Measurements from ENCODE around the gene MAP2K3. TPM values are rescaled to one million over a fixed set of nuclear protein-coding genes. Genes with fewer than 3 reads are reported as not detected.
A peak's percentile ranks its signal among the peaks of the same experiment; 100 is the strongest.
"Not testable (repeated sequence)": the region's sequence is repeated elsewhere in the genome, so short reads cannot be mapped to it uniquely, and the experiment has no call there.

MAP2K3 gene
- polyA plus RNA-seq, 2 of the 4 experiments (the other 2 are of a cell fraction) = 13.9 to 37.1 TPM

DNA sequence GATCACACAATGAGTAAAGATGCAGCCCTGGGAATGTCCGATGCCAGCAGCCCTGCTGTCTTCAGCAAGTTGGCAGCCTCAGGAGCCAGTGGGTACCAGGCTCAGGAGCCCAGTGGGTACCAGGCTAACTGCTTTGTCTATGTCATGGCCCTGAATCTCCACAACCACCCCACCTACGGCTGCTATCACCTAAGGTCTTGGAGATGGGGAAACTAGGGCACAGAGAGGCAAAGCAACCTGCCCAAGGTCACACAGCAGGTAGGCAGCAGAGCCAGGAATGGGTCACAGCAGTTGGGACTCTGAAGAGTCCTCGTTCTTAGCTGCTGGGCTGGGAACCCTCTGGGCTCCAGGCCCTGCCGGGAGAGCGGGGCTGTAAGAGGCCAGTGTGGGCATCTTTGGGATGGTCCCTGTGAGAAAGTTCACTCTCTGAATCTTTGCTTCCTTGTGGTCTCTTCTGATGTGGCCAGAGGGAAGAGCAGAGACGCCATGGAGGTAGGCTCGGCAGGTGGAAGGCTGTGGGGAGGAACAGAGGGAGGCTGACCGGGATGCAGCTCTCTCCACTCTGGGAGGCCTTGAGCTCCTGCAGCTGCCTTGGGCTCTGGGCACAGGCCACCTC, 57.5 kb downstream of the MAP2K3 start:
- CTCF ChIA-PET; POLR2A ChIA-PET; H3K4me3 ChIP-seq; H3K9me3 ChIP-seq; H3K27ac ChIP-seq; DNase-seq (ENCODE audit: low read depth in 1 of 2, low spot score in 1 of 2); ATAC-seq; FAIRE-seq; H3K4me2 ChIP-seq: not testable (repeated sequence)
- 35% methylated on average over 8 of the region's 8 CpGs for WGBS (ENCODE audit: missing lambda C conversion rate)
- H3K4me1 ChIP-seq = peaks cover 11% of the 10 kb centered on the region

DNA sequence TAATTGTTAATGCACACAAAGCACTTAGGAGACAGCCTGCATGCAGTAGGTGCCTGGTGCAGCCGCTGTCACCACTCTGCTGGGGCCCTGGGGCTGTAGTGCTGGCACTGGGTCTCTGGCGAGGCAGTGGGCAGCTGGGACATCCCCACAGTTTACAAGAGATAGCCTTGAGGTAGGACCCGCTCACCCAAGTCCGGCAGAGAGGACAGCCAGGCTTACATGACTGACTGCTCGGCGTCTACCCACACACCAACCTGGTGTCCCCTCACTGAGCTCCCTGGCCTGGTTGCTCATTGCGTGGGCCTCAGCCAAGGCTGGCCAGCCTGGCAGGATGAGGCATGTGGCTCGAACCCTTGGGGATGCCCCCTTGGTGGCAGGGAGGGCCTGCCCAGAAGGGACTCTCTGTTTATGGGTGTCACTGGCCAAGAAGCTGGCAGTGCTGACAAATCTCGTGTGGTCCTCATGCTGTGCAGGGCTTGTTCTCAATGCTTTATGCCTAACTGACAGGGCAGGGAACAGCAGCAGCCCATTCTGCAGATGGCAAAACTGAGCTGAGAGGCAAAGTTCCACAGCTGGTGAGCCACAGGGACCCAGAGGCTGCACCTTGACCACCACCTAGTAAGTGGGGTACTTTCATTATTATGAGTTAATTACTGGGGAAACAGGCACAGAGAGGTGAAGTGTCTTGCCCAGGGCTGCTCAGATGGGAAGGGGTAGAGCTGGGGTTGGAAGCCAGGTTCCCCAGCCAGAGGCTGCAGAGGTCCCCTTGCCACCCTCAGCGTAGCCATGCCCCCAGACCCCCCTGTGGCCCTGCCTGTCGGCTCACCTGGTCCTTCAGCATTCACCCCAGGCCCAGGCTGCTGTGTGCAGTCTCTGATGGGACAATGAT, 58.8 kb downstream of the MAP2K3 start:
- H3K4me3 ChIP-seq; DNase-seq (ENCODE audit: low read depth in 1 of 2, low spot score in 1 of 2); CTCF ChIA-PET; H3K4me1 ChIP-seq; H3K4me2 ChIP-seq; H3K9me3 ChIP-seq; H3K27ac ChIP-seq; POLR2A ChIA-PET; FAIRE-seq: not testable (repeated sequence)
- 36% methylated on average over 11 of the region's 11 CpGs for WGBS (ENCODE audit: missing lambda C conversion rate)
- ATAC-seq = peak in 1 of 2 experiments; percentile 31; a peak in 3 of 6 replicates

DNA sequence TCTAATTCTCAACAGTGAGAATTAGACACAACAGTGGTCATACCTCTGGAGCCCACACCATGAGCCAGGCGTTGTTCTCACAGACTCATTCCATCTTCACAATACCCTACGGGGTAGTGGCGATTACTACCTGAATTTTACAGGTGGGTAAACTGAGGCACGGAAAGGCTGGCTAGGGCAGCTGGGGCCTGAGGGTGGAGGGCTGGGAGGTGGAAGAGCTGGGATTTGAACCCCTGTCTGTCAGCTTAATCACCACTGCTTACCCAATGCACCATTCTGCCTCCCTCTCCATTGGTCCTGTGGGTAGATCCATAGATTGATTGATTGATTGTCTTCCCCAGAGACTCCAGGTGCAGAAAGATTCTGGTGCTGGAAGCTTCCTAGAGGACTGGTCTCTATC, 60.3 kb downstream of the MAP2K3 start:
- FAIRE-seq; H3K4me2 ChIP-seq; ATAC-seq; POLR2A ChIA-PET; H3K4me1 ChIP-seq; H3K27ac ChIP-seq; H3K9me3 ChIP-seq; DNase-seq (ENCODE audit: low read depth in 1 of 2, low spot score in 1 of 2); CTCF ChIA-PET; H3K4me3 ChIP-seq: not testable (repeated sequence)
- WGBS (ENCODE audit: missing lambda C conversion rate) = 55% methylated on average over 4 of the region's 4 CpGs

DNA sequence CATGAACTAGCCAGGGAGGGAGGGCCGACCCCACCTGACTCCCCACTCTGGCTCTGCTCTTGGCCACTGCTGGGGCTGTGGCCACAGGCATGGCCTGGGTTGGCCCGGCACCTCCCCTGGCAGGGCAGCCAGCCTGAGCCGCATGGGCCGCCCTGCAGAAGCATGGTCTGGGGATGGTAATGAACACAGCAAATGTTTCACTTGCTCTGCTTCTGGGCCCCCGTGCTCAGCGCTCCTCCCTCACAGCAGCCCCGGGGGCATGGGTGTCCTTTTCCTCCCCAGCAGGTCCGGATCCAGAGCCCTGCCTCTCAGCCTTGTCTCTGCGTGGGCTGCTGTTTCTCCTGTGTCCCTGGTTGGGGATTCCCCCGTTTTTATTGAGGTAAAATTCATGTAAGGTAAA, 60.7 kb downstream of the MAP2K3 start:
- TF ChIP-seq CHD2 (IDR thresholded peaks at IDR 0.05; ENCODE audit: low read length, partially characterized antibody) (no peak), NR3C1 (IDR thresholded peaks at IDR 0.05) (no peak), JUN (IDR thresholded peaks at IDR 0.05) (no peak), HOXA7 (CRISPR knock-in tag; IDR thresholded peaks at IDR 0.05) (no peak), CBX8 (IDR thresholded peaks at IDR 0.05) (no peak), KDM5A (IDR thresholded peaks at IDR 0.05) (no peak), KDM1A (IDR thresholded peaks at IDR 0.05; ENCODE audit: low read depth) (no peak), POLR2A (IDR thresholded peaks at IDR 0.05; ENCODE audit: low read length) (no peak)
- TF ChIP-seq, protein P1, sequence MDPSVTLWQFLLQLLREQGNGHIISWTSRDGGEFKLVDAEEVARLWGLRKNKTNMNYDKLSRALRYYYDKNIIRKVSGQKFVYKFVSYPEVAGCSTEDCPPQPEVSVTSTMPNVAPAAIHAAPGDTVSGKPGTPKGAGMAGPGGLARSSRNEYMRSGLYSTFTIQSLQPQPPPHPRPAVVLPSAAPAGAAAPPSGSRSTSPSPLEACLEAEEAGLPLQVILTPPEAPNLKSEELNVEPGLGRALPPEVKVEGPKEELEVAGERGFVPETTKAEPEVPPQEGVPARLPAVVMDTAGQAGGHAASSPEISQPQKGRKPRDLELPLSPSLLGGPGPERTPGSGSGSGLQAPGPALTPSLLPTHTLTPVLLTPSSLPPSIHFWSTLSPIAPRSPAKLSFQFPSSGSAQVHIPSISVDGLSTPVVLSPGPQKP (IDR thresholded peaks at IDR 0.05; ENCODE audit: low read depth, low read length) = no peak
- TF ChIP-seq, protein P2, sequence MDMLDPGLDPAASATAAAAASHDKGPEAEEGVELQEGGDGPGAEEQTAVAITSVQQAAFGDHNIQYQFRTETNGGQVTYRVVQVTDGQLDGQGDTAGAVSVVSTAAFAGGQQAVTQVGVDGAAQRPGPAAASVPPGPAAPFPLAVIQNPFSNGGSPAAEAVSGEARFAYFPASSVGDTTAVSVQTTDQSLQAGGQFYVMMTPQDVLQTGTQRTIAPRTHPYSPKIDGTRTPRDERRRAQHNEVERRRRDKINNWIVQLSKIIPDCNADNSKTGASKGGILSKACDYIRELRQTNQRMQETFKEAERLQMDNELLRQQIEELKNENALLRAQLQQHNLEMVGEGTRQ (IDR thresholded peaks at IDR 0.05) = no peak
- TF ChIP-seq, protein P3, sequence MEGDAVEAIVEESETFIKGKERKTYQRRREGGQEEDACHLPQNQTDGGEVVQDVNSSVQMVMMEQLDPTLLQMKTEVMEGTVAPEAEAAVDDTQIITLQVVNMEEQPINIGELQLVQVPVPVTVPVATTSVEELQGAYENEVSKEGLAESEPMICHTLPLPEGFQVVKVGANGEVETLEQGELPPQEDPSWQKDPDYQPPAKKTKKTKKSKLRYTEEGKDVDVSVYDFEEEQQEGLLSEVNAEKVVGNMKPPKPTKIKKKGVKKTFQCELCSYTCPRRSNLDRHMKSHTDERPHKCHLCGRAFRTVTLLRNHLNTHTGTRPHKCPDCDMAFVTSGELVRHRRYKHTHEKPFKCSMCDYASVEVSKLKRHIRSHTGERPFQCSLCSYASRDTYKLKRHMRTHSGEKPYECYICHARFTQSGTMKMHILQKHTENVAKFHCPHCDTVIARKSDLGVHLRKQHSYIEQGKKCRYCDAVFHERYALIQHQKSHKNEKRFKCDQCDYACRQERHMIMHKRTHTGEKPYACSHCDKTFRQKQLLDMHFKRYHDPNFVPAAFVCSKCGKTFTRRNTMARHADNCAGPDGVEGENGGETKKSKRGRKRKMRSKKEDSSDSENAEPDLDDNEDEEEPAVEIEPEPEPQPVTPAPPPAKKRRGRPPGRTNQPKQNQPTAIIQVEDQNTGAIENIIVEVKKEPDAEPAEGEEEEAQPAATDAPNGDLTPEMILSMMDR (IDR thresholded peaks at IDR 0.05) = no peak
- TF ChIP-seq, protein P4, sequence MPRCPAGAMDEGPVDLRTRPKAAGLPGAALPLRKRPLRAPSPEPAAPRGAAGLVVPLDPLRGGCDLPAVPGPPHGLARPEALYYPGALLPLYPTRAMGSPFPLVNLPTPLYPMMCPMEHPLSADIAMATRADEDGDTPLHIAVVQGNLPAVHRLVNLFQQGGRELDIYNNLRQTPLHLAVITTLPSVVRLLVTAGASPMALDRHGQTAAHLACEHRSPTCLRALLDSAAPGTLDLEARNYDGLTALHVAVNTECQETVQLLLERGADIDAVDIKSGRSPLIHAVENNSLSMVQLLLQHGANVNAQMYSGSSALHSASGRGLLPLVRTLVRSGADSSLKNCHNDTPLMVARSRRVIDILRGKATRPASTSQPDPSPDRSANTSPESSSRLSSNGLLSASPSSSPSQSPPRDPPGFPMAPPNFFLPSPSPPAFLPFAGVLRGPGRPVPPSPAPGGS (IDR thresholded peaks at IDR 0.05) = no peak
- TF ChIP-seq, protein P5, sequence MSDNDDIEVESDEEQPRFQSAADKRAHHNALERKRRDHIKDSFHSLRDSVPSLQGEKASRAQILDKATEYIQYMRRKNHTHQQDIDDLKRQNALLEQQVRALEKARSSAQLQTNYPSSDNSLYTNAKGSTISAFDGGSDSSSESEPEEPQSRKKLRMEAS (IDR thresholded peaks at IDR 0.05) = no peak
- no peak for FAIRE-seq
- CTCF ChIA-PET = no interaction called here
- no peak overlapping the region for H3K4me3 ChIP-seq
- POLR2A ChIA-PET = no interaction called here
- no peaks in the 10 kb centered on the region for H3K9me3 ChIP-seq
- no peak overlapping the region for H3K27ac ChIP-seq
- peak in 1 of 2 experiments; percentile 6; a peak in 2 of 6 replicates for ATAC-seq
- WGBS (ENCODE audit: missing lambda C conversion rate) = 43% methylated on average over 10 of the region's 10 CpGs
- no peak for DNase-seq (ENCODE audit: low read depth in 1 of 2, low spot score in 1 of 2)
- no peaks in the 10 kb centered on the region for H3K4me1 ChIP-seq
- no peak overlapping the region for H3K4me2 ChIP-seq

DNA sequence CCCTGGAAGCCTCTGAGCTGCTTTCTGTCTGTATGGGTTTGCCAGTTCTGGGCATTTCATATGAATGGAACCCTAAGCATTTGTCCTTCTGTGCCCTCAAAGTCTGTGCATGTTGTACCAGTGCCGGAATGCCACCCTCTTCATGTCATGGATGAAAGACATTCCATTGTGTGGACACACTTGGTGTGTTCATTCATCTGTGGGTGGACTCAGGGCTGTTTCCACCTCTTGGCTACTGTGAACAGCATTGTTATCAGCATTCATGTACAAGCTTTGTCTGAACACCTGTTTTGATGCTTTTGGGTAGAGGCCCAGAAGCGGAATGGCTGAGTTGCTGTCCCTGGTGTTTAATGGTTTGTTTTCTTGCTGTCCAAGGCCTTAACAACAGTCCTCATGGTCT, 61.6 kb downstream of the MAP2K3 start:
- H3K9me3 ChIP-seq; H3K4me1 ChIP-seq; H3K4me2 ChIP-seq; CTCF ChIA-PET; ATAC-seq; POLR2A ChIA-PET; H3K27ac ChIP-seq; DNase-seq (ENCODE audit: low read depth in 1 of 2, low spot score in 1 of 2); H3K4me3 ChIP-seq; FAIRE-seq: not testable (repeated sequence)
- WGBS (ENCODE audit: missing lambda C conversion rate) = no CpG with 5 or more reads among the region's 2 CpGs

DNA sequence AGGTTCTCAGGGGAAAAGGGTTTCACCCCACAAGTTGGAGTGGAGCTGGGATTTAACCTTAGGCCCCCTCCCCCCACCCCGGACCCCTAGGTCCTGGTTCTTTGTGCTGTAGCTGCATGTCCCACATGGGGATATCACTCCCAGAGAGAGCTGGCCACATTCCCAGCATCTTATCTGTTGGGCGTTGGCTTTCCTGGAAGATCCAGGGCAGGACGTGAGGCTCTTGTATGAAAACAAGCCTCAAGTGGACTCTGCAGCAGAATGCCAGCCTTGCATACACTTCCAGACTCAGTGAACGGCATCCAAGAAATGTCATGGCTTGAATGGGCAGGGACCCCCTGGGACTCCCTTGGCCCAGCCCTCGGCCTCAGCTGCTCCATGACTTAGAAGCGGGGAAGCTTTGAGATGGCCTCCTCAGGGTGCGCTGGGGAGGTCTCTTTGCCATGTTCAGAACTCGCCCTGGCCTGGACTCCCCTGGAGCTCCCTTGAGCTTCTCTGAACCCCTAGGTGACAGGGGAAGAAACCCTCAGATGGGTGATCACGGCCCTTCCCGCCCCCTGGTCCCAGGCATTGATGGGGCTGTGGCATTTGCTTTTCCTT, 62.2 kb downstream of the MAP2K3 start:
- H3K4me3 ChIP-seq; H3K4me2 ChIP-seq; H3K27ac ChIP-seq; H3K4me1 ChIP-seq; CTCF ChIA-PET; H3K9me3 ChIP-seq; FAIRE-seq; POLR2A ChIA-PET; DNase-seq (ENCODE audit: low read depth in 1 of 2, low spot score in 1 of 2): not testable (repeated sequence)
- 0 out of 6 replicates have a peak, but pooled peaks of 1 of the 2 experiments have one; percentile 5 for ATAC-seq
- 61% methylated on average over 8 of the region's 10 CpGs for WGBS (ENCODE audit: missing lambda C conversion rate)

DNA sequence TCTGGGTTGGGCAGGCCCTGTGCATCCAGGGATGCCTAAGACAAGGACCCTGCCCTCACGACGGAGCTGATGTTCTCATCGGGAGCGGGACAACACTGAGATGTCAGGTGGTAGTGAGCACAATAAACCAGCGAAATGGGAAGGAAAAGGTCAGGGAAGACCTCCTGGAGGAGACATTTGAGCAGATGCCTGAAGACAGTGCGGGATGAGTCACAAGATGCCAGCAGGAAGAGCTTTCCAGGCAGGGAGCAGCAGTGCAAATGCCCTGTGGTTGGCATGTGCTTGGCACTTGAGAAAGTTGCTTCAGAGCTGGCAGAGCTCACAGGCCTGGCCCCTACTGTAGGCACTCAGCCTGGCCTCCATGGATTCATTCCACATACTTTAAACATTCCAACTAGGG, 63.1 kb downstream of the MAP2K3 start:
- ATAC-seq; H3K27ac ChIP-seq; H3K9me3 ChIP-seq; DNase-seq (ENCODE audit: low read depth in 1 of 2, low spot score in 1 of 2); FAIRE-seq; CTCF ChIA-PET; H3K4me1 ChIP-seq; H3K4me3 ChIP-seq; H3K4me2 ChIP-seq; POLR2A ChIA-PET: not testable (repeated sequence)
- 90% methylated on average over 6 of the region's 6 CpGs for WGBS (ENCODE audit: missing lambda C conversion rate)
